ENCODE measurements around the gene RCAN2.

Gene RCAN2

GRCh38 chr6:46287681-46288080, 203.6 kb downstream of the RCAN2 start:
- DNase-seq: no peak

DNA sequence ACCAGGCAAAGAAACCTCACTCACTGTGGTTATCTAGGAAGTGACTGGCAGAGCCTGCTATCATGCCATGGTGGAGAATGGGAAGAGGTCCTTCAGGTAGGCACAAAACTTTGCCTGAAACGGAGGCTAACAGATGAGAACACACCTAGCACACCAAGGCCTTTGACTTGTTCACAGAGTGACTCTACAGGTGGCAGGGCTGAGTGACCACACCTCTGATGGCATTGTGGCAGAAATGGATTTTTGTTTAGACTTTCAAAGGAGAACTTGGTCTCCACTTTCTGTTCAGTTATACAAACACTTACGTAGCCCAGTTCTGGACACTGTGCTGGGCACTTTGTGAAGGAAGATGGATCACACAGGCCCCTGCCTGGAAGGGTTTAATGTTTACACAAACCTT, 204.2 kb downstream of the RCAN2 start:
- DNase-seq: no peak

- DNase-seq: no peak
Measured at GRCh38 chr6:46284475-46284874, 206.8 kb downstream of the RCAN2 start.

DNA sequence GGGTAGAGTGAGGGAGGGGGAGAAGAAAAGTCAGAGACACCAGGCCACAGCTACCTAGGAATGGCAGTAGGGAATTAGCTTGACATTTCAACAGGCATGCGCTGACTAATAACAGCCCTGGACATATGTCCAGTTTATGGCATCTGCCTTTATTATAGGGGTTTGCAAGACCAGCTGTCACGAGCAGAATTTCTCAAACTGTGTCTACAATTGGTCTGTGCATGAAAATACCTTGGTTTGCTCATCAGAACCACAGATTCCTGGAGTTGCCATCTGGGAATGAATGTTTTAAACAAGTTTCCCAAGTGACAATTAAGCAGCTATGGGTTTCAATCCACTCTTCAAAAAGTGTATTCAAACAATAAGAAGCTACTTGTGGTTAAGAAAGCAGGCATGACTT, 210.1 kb downstream of the RCAN2 start:
- no peak for DNase-seq

DNA sequence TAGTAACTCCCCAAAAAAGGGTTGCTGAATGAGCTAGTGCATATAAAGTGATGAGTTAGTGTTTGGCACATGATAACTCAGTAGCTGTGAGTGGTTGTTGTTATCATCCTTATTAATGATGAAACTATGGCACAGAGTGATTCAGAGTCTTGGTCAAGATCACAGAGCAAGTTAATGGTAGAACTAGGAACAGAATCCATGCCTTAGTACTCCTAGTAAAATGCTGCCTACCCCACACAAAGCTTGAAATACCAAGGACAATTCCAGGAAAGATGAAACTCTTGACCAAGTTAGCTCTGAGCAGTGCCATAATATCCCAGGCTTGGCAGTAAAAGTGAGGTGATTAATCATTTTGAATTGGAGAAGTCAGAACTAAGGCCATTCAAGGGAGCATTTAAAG, 211.4 kb downstream of the RCAN2 start:
- DNase-seq: no peak

- no peak for DNase-seq
Measured at GRCh38 chr6:46276576-46277142, 214.6 kb downstream of the RCAN2 start.

- DNase-seq: no peak
Measured at GRCh38 chr6:46274502-46274901, 216.7 kb downstream of the RCAN2 start.

GRCh38 chr6:46273911-46274310, 217.3 kb downstream of the RCAN2 start:
- DNase-seq: no peak

GRCh38 chr6:46271728-46272127, 219.5 kb downstream of the RCAN2 start:
- DNase-seq: no peak

DNA sequence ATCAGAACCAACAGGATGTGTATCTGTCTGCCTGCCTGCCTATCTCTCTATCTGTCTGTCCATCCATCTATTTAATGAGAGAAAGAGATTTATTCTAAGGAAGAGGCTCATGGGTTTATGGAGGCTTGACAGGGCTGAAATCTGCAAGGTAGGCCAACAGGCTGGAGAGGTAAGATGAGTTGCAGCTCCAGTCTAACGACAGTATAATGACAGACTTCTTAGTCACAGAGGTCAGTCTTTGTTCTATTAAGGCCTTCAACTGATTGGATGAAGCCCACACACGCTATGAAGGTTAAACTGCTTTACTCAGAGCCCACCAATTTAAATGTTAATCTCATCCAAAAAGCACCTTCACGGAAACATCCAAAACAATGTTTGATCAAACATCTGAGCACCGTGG, 220.1 kb downstream of the RCAN2 start:
- no peak for DNase-seq

DNA sequence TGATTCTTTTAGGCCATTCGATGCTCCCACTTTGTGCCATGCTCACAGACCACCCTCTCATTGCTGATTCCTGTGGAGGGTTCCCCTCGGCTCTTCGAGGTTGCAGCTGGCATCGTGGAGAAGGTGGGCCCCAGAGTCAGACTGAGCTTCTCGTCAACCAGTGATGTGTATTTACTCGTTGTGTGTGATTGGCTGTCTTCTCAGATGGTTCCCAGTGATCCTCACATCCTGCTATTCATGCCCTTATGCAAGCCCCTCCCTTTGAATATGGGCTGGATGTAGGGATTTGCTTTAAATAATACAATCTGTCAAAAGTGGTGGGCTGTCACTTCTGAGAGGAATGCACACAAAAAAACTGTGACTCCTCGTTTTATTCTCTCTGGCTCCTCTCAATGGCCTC, 220.9 kb downstream of the RCAN2 start:
- no peak for DNase-seq

- DNase-seq: no peak
Measured at GRCh38 chr6:46269447-46270229, 221.6 kb downstream of the RCAN2 start.

GRCh38 chr6:46267515-46267914, 223.7 kb downstream of the RCAN2 start:
- DNase-seq: no peak

DNA sequence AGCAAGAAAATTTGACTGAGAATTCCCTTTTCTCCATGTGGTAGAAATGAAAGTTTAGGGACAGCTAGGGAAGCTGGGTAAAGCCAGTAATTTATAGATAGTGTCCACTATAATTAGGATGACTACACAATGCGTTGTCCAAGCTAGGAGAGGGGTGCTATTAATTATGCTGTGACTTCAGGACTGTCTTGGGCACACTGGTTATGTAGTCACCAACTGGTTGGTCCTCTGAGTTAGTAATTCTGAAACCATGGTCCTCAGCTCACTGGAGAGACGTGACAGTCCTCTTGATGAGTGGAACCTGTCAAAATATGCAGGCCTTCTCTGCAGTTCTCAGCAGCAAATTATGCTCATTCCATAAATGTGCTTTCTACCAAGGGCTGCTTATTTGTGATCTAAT, 225.9 kb downstream of the RCAN2 start:
- no peak for DNase-seq

GRCh38 chr6:46263707-46264086, 227.6 kb downstream of the RCAN2 start:
- no peak for DNase-seq

DNA sequence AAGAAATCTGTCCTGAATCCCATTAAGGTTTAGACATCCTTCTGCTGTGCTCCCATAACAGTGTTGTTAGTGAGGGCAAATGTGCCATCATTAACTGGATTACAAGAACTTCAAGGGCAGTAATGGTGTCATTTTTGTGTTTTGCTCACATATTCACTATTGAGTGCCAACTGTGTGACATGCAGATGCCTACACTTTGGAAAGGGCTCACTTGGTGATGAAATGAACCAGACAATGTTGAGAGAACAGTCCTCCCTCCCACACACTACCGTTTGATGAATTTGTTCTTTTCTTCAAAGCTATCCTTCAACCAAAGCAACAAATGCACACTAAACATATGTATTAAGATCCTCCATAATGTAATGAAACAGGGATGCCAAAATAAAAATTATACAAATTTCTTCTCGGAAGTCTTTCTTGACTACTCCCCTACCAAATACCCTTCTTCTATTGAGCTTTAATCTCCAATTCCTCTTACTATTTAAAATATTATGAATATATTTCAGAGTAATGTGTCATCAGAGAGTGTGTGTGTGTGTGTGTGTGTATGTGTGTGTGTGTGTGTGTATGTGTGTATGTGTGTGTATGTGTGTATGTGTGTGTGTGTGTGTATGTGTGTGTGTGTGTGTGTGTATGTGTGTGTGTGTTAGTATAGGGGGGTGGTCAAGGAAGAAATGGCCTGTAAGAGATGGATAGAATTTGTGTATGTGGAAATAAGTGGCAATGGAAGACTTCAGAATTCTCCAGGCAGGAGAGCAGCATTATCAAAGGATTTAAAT, 228.1 kb downstream of the RCAN2 start:
- DNase-seq: no peak

DNA sequence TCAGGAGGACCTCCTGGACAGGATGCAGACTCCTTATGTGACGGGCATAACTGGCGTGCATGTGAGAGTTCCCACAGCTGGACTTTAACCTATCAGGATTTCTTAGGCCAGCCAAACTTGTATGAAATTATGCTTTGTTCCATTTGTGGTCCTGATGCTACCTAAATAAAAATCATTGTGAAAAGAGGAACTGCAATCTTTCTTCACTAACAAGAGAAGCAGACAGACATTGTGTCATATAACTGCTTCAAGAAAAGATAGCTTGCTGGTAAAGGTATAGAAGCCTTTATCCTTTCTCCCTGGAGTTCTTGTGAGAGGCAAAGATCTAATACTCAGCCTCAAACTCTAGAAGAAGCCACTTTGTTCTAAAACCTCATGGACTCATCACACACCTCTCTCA, 233.0 kb downstream of the RCAN2 start:
- DNase-seq: no peak

DNA sequence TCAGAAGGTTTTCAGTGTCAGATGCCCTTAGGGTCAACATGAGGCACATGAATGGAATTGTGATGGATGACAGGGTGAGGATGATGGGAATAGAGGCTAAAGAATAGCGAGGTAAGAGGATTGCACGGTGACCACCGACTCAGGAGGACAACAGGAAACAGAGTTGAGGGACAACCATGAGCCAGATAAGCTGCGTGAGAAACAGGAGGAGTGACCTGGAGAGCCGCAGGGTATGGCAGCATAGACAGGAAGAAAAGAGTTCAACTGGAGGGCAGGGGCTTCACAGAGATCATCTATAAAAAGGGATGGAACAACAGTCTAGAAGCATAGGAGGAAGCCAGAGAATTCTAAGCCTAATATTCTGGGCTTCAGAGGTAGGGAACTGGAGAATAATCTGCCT, 235.7 kb downstream of the RCAN2 start:
- DNase-seq: no peak

GRCh38 chr6:46254946-46255345, 236.3 kb downstream of the RCAN2 start:
- DNase-seq: no peak

- no peak for DNase-seq
Measured at GRCh38 chr6:46254331-46254730, 236.9 kb downstream of the RCAN2 start.

- no peak for DNase-seq
Measured at GRCh38 chr6:46251583-46252339, 239.5 kb downstream of the RCAN2 start.

DNA sequence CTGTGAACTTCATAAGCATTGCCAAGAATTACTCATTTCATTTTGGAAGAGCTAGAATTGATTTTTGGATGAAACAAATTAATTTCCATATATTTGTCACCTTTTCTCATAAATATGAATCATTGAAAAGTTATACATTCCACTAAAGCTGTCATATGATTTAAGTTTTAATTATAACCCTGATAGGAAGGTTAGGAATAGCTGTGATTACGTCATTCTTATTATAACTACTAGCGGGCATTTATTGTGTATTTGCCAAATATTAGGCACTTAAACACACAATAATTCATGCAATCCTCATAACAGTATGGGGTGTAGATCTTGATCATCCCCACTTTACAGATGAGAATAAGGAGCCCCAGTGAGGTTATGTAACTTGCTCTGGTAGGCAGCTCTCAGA, 243.1 kb downstream of the RCAN2 start:
- no peak for DNase-seq

DNA sequence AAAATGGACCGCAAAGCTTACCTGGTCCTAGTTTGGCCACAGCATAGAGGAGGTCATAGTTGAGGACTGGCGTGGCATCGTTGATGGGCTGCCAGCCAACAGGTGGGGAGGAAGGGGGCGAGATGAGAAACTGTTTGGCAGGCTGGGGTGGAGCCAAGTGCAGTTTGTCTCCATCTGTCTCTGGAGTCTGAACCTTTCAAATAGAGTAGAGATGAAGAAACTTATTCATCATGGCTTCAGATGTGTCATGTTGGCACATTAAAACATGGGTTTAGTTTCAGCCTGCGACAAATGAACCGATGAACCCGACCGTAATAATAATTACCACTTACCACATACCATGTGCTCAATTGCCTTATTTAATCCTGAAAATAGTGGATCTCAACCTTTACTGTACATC, 244.5 kb downstream of the RCAN2 start:
- DNase-seq: no peak

DNA sequence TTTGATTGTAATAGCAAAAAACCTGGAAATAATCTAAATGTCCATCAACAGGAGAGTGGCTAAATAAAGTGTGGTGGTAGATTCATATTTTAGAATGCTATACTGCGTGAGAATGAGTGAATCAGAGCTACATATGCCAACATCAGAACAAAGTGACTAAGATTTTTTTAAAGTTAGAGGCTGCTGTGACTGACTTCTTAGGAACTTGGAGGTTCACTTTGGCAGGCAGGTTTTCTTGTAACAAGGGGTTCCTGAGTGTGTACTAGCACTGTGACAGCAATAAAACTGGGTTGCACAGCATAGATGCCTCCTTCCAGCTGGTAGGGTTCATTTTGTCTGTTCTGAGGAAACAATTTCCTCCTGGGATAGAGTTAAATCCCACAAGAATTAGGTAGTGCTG, 245.2 kb downstream of the RCAN2 start:
- no peak for DNase-seq
